ENCODE results near the gene FOXN4.

Gene FOXN4

GRCh38 chr12:109271418-109271817 lies 37.7 kb downstream of the FOXN4 start:
- TF ChIP-seq CTCF (conservative IDR thresholded peaks at IDR 0.05; ENCODE audit: control insufficient read depth, insufficient read depth, low read depth, low read length): no peak
- no peak overlapping the region for H3K4me3 ChIP-seq (ENCODE audit: control insufficient read depth, low read depth, low read length)
- DNase-seq (ENCODE audit: low read depth): no peak

GRCh38 chr12:109270494-109270893 lies 38.6 kb downstream of the FOXN4 start:
- no peak for TF ChIP-seq CTCF (conservative IDR thresholded peaks at IDR 0.05; ENCODE audit: control insufficient read depth, insufficient read depth, low read depth, low read length)
- no peak for DNase-seq (ENCODE audit: low read depth)
- H3K4me3 ChIP-seq (ENCODE audit: control insufficient read depth, low read depth, low read length): no peak overlapping the region

- DNase-seq (ENCODE audit: low read depth): no peak
- no peak overlapping the region for H3K4me3 ChIP-seq (ENCODE audit: control insufficient read depth, low read depth, low read length)
- TF ChIP-seq CTCF (conservative IDR thresholded peaks at IDR 0.05; ENCODE audit: control insufficient read depth, insufficient read depth, low read depth, low read length): no peak
These were observed 39.7 kb downstream of the FOXN4 start for GRCh38 chr12:109269428-109269827.

GRCh38 chr12:109268896-109269295 lies 40.2 kb downstream of the FOXN4 start:
- TF ChIP-seq CTCF (conservative IDR thresholded peaks at IDR 0.05; ENCODE audit: control insufficient read depth, insufficient read depth, low read depth, low read length): no peak
- H3K4me3 ChIP-seq (ENCODE audit: control insufficient read depth, low read depth, low read length): no peak overlapping the region
- no peak for DNase-seq (ENCODE audit: low read depth)

GRCh38 chr12:109267361-109267760 lies 41.7 kb downstream of the FOXN4 start:
- no peak for DNase-seq (ENCODE audit: low read depth)
- no peak for TF ChIP-seq CTCF (conservative IDR thresholded peaks at IDR 0.05; ENCODE audit: control insufficient read depth, insufficient read depth, low read depth, low read length)
- H3K4me3 ChIP-seq (ENCODE audit: control insufficient read depth, low read depth, low read length): no peak overlapping the region

GRCh38 chr12:109266106-109266879 lies 42.8 kb downstream of the FOXN4 start:
- no peak overlapping the region for H3K4me3 ChIP-seq (ENCODE audit: control insufficient read depth, low read depth, low read length)
- no peak for TF ChIP-seq CTCF (conservative IDR thresholded peaks at IDR 0.05; ENCODE audit: control insufficient read depth, insufficient read depth, low read depth, low read length)
- DNase-seq (ENCODE audit: low read depth): no peak
